Measurements from ENCODE around the gene SPTB. TPM values are rescaled to one million over a fixed set of nuclear protein-coding genes. Genes with fewer than 3 reads are reported as not detected.
"Not testable (repeated sequence)": the region's sequence is repeated elsewhere in the genome, so short reads cannot be mapped to it uniquely, and the experiment has no call there.

The SPTB gene
- 1.5 TPM for polyA plus RNA-seq (2013, experiment 1 of 2; ENCODE audit: insufficient read length)
- 2.0 TPM for polyA plus RNA-seq (2013, experiment 2 of 2; ENCODE audit: insufficient read length)

GRCh38 chr14:64879635-64880220 lies at the start of gene SPTB:
TSS of gene SPTB (minus strand) at chr14:64879907. CDS start at chr14:64823094, 56,813 bp downstream.
- no peak for DNase-seq

- no peak for DNase-seq
Observed at GRCh38 chr14:64929014-64929359, 49.3 kb upstream of the SPTB start.

- no peak for DNase-seq
Observed at GRCh38 chr14:64928239-64929013, 48.7 kb upstream of the SPTB start.

- DNase-seq = no peak
Observed at GRCh38 chr14:64927031-64927430, 47.3 kb upstream of the SPTB start.

- DNase-seq = no peak
Observed at GRCh38 chr14:64926398-64926995, 46.8 kb upstream of the SPTB start.

GRCh38 chr14:64923015-64923414 lies 43.3 kb upstream of the SPTB start:
- DNase-seq = no peak

GRCh38 chr14:64920465-64920864 lies 40.8 kb upstream of the SPTB start:
- DNase-seq = no peak

- no peak for DNase-seq
Observed at GRCh38 chr14:64919618-64920017, 39.9 kb upstream of the SPTB start.

- no peak for DNase-seq
Observed at GRCh38 chr14:64919215-64919614, 39.5 kb upstream of the SPTB start.

GRCh38 chr14:64918216-64918615 lies 38.5 kb upstream of the SPTB start:
- peak; percentile 26 for DNase-seq

GRCh38 chr14:64915797-64916196 lies 36.1 kb upstream of the SPTB start:
- DNase-seq = no peak

GRCh38 chr14:64915029-64915424 lies 35.3 kb upstream of the SPTB start:
- no peak for DNase-seq

- peak; percentile 99 for DNase-seq
Observed at GRCh38 chr14:64914237-64915028, 34.7 kb upstream of the SPTB start, which contains the start of gene CHURC1. TSS of gene CHURC1 (plus strand) at chr14:64914455. CDS start at chr14:64914496, 41 bp downstream.

GRCh38 chr14:64913477-64913876 lies 33.8 kb upstream of the SPTB start:
- not testable (repeated sequence) for DNase-seq

- peak; percentile 39 for DNase-seq
Observed at GRCh38 chr14:64912261-64912660, 32.6 kb upstream of the SPTB start.

GRCh38 chr14:64910847-64911495 lies 31.3 kb upstream of the SPTB start:
- DNase-seq = peak; percentile 48

GRCh38 chr14:64906022-64906421 lies 26.3 kb upstream of the SPTB start:
- no peak for DNase-seq

GRCh38 chr14:64899958-64900357 lies 20.3 kb upstream of the SPTB start:
- DNase-seq = peak; percentile 63

GRCh38 chr14:64891839-64892375 lies 12.2 kb upstream of the SPTB start:
- DNase-seq = peak; percentile 65

- no peak for DNase-seq
Observed at GRCh38 chr14:64891173-64891838, 11.6 kb upstream of the SPTB start.

GRCh38 chr14:64889352-64889751 lies 9.6 kb upstream of the SPTB start:
- DNase-seq = no peak

All from fibroblast of skin of back (primary cell).